Neural cell (in vitro differentiated cells): ENCODE measurements around the gene MAB21L4. TPM values are rescaled to one million over a fixed set of nuclear protein-coding genes. Genes with fewer than 3 reads are reported as not detected.

Experiments
- H2AFZ ChIP-seq: fragments of 200-600, 300-800 bp; sonication (generic), shearing (Covaris generic); 2 replicates; pipeline ENCODE4 v1.6.0; 2014; ENCODE audit warnings: low read depth, mild to moderate bottlenecking, antibody characterized with exemption, low read length, moderate library complexity
- H3F3A ChIP-seq: fragments of 200-600 bp; shearing (Covaris generic); 2 replicates; pipeline ENCODE4 v1.6.1; 2016; ENCODE audit warnings: mild to moderate bottlenecking, moderate library complexity, mixed read lengths, antibody characterized with exemption, low read length; ENCODE audit not compliant: insufficient read depth, poor library complexity, severe bottlenecking
- H3K27ac ChIP-seq: fragments of 200-600, 300-800 bp; sonication (generic), shearing (Covaris generic); 2 replicates; pipeline ENCODE4 v1.5.1; 2014; ENCODE audit warnings: mild to moderate bottlenecking, low read length, moderate library complexity
- H3K27me3 ChIP-seq: fragments of 300-800, 200-600 bp; sonication (generic), shearing (Covaris generic); 2 replicates; pipeline ENCODE4 v1.6.0; 2014; ENCODE audit warnings: mild to moderate bottlenecking, low read depth, low read length, moderate library complexity; ENCODE audit not compliant: insufficient read depth
- H3K36me3 ChIP-seq: fragments of 300-800, 200-600 bp; sonication (generic), shearing (Covaris generic); 2 replicates; pipeline ENCODE4 v1.5.1; 2014; ENCODE audit warnings: mild to moderate bottlenecking, antibody characterized with exemption, low read length, moderate library complexity; ENCODE audit not compliant: insufficient read depth
- H3K4me2 ChIP-seq: fragments of 300-800, 200-600 bp; sonication (generic), shearing (Covaris generic); 2 replicates; pipeline ENCODE4 v1.6.0; 2014; ENCODE audit warnings: mild to moderate bottlenecking, low read length
- H3K4me3 ChIP-seq: fragments of 300-800, 200-600 bp; sonication (generic), shearing (Covaris generic); 2 replicates; pipeline ENCODE4 v1.5.1; 2014; ENCODE audit warnings: mild to moderate bottlenecking, low read length, moderate library complexity
- H3K79me2 ChIP-seq: fragments of 200-600 bp; shearing (Covaris generic); replicated peaks from 2 replicates; pipeline ENCODE4 v1.6.0; 2014; ENCODE audit warnings: mild to moderate bottlenecking, low read length, moderate library complexity; ENCODE audit not compliant: insufficient read depth
- H3K9ac ChIP-seq: fragments of 300-800, 200-600 bp; sonication (generic), shearing (Covaris generic); 2 replicates; pipeline ENCODE4 v1.6.1; 2016; ENCODE audit warnings: mild to moderate bottlenecking, low read length, mixed read lengths
- H3K9me2 ChIP-seq: fragments of 200-600 bp; shearing (Covaris generic); 2 replicates; pipeline ENCODE4 v1.6.1; 2016; ENCODE audit warnings: mild to moderate bottlenecking, low read length, mixed read lengths; ENCODE audit not compliant: insufficient read depth
- H3K9me3 ChIP-seq: fragments of 200-600, 300-800 bp; sonication (generic), shearing (Covaris generic); 2 replicates; pipeline ENCODE4 v1.6.1; 2016; ENCODE audit warnings: mild to moderate bottlenecking, mixed run types, low read length, moderate library complexity, mixed read lengths
- H4K20me1 ChIP-seq: fragments of 200-600 bp; shearing (Covaris generic); 2 replicates; pipeline ENCODE4 v1.6.1; 2016; ENCODE audit warnings: mild to moderate bottlenecking, mixed run types; ENCODE audit not compliant: insufficient read depth
- CTCF ChIP-seq: fragments of 450-650 bp; IDR thresholded peaks from 2 replicates; pipeline ENCODE4 v1.5.1; 2014; ENCODE audit warnings: antibody characterized with exemption, mild to moderate bottlenecking, moderate library complexity; ENCODE audit not compliant: poor library complexity, severe bottlenecking
- EP300 ChIP-seq: fragments of 450-650 bp; conservative IDR thresholded peaks from 2 replicates; pipeline ENCODE4 v1.6.1; 2014; ENCODE audit warnings: antibody characterized with exemption, mild to moderate bottlenecking, moderate library complexity; ENCODE audit not compliant: poor library complexity, severe bottlenecking
- EZH2 ChIP-seq: fragments of 200-600, 300-800 bp; shearing (Covaris generic), sonication (generic); IDR thresholded peaks from 2 replicates; pipeline ENCODE4 v1.6.1; 2014; ENCODE audit warnings: antibody characterized with exemption, low read length, borderline replicate concordance, mild to moderate bottlenecking; ENCODE audit not compliant: insufficient read depth, poor library complexity, severe bottlenecking
- MXI1 ChIP-seq: fragments of 450-650 bp; conservative IDR thresholded peaks from 2 replicates; pipeline ENCODE4 v1.6.1; 2014; ENCODE audit warnings: antibody characterized with exemption, mild to moderate bottlenecking; ENCODE audit not compliant: poor library complexity, severe bottlenecking
- POLR2AphosphoS5 ChIP-seq: IDR thresholded peaks from 2 replicates; pipeline ENCODE4 v1.6.1; 2012
- RAD21 ChIP-seq: fragments of 450-650 bp; conservative IDR thresholded peaks from 2 replicates; pipeline ENCODE4 v1.6.1; 2014; ENCODE audit warnings: antibody characterized with exemption, mild to moderate bottlenecking, moderate library complexity
- REST ChIP-seq: IDR thresholded peaks from 2 replicates; pipeline ENCODE4 v1.6.1; 2012; ENCODE audit warnings: borderline replicate concordance
- SMC3 ChIP-seq: fragments of 450-650 bp; conservative IDR thresholded peaks from 2 replicates; pipeline ENCODE4 v1.6.1; 2014; ENCODE audit warnings: antibody characterized with exemption, mild to moderate bottlenecking, moderate library complexity; ENCODE audit not compliant: poor library complexity
- TAF1 ChIP-seq: IDR thresholded peaks from 2 replicates; pipeline ENCODE4 v1.6.1; 2012; ENCODE audit warnings: low read depth
- polyA plus RNA-seq: library from polyadenylated mRNA; depleted of rRNA; stranded (reverse); fragments of >200 nt; gene quantifications from 2 replicates; pipeline ENCODE4 v1.2.3, GENCODE V29; 2014

The MAB21L4 gene
- polyA plus RNA-seq, 1 donor from 2014 or later, result not detected

GRCh38 chr2:240876475-240877251 is 19.3 kb downstream of the MAB21L4 start:
- no peaks in the 10 kb centered on the region for H4K20me1 ChIP-seq
- no peaks in the 10 kb centered on the region for H3K36me3 ChIP-seq
- H3K9me3 ChIP-seq, result no peaks in the 10 kb centered on the region
- no peaks in the 10 kb centered on the region for H3K79me2 ChIP-seq
- TF ChIP-seq TAF1 (no peak), EZH2 (no peak), EP300 (no peak), SMC3 (no peak), RAD21 (no peak), CTCF (no peak), POLR2AphosphoS5 (no peak), MXI1 (no peak), REST (no peak)
- no peak overlapping the region for H3K9ac ChIP-seq
- no peaks in the 10 kb centered on the region for H3F3A ChIP-seq
- H3K4me3 ChIP-seq, result no peak overlapping the region
- no peaks in the 10 kb centered on the region for H3K27me3 ChIP-seq
- H3K27ac ChIP-seq, result no peak overlapping the region
- H3K4me2 ChIP-seq, result no peak overlapping the region
- no peak overlapping the region for H2AFZ ChIP-seq
- H3K9me2 ChIP-seq, result no peaks in the 10 kb centered on the region

GRCh38 chr2:240876035-240876474 is 19.9 kb downstream of the MAB21L4 start:
- no peaks in the 10 kb centered on the region for H3K9me3 ChIP-seq
- H3K27ac ChIP-seq, result no peak overlapping the region

More at GRCh38 chr2:240876035-240876474, 19.9 kb downstream of the MAB21L4 start:
- Histone ChIP-seq H2AFZ (no peak overlapping the region), H3K4me3 (no peak overlapping the region), H3F3A (no peaks in the 10 kb centered on the region), H3K9ac (no peak overlapping the region), H3K79me2 (no peaks in the 10 kb centered on the region), H4K20me1 (no peaks in the 10 kb centered on the region), H3K4me2 (no peak overlapping the region), H3K36me3 (no peaks in the 10 kb centered on the region), H3K9me2 (no peaks in the 10 kb centered on the region), H3K27me3 (no peaks in the 10 kb centered on the region)
- TF ChIP-seq EZH2 (no peak), POLR2AphosphoS5 (no peak), RAD21 (no peak), TAF1 (no peak), EP300 (no peak), REST (no peak), CTCF (no peak), MXI1 (no peak), SMC3 (no peak)
